Panc1 (cell line): ENCODE data around the gene COL6A3. TPM values are rescaled to one million over a fixed set of nuclear protein-coding genes. Genes with fewer than 3 reads are reported as not detected.

Experiments
- ATAC-seq: fragments of 200-7000 bp; cut with Tn5 transposase; 2 replicates; pipeline ENCODE4 v1.9.1; 2020; ENCODE audit warnings: mild to moderate bottlenecking, moderate library complexity
- BruUV-seq: library from RNA; stranded (reverse); fragments of 400-500 nt; replicated peaks from 2 replicates; lab custom pipeline; 2021; lab: Mats Ljungman, UMichigan
- CTCF ChIA-PET: fragments of 300-600 bp; sonication (Branson Sonifier 250); formaldehyde crosslinking; loops from one replicate; lab custom pipeline; 2022; ENCODE audit warnings: antibody characterized with exemption; lab: Charles Lee
- POLR2A ChIA-PET: fragments of 300-600 bp; sonication (Branson Sonifier 250); formaldehyde crosslinking; loops from one replicate; lab custom pipeline; 2022; ENCODE audit warnings: antibody characterized with exemption; lab: Charles Lee
- DNase-seq: peaks from one replicate; pipeline ENCODE4 v3.0.0-alpha.2; 2010; ENCODE audit warnings: low read depth, low spot score
- H3K27ac ChIP-seq: 2 replicates; pipeline ENCODE4 v1.5.1; 2011; ENCODE audit warnings: mild to moderate bottlenecking, low read length, inconsistent platforms
- H3K27me3 ChIP-seq: fragments of 200-500 bp; sonication (Bioruptor generic); 2 replicates; pipeline ENCODE4 v1.6.0; 2014; ENCODE audit warnings: low read length, inconsistent platforms; ENCODE audit not compliant: control insufficient read depth, insufficient read depth
- H3K36me3 ChIP-seq: fragments of 200-500 bp; sonication (Bioruptor generic); 2 replicates; pipeline ENCODE4 v1.5.1; 2014; ENCODE audit warnings: inconsistent platforms, mild to moderate bottlenecking, low read length, moderate library complexity; ENCODE audit not compliant: control insufficient read depth, insufficient read depth
- H3K4me1 ChIP-seq: 2 replicates; pipeline ENCODE4 v1.5.1; 2011; ENCODE audit warnings: inconsistent platforms, mild to moderate bottlenecking, low read length, moderate library complexity; ENCODE audit not compliant: control insufficient read depth, insufficient read depth
- H3K4me3 ChIP-seq, 2 experiments: 2 replicates each; pipeline ENCODE4 v1.5.1; 2011 to 2012; ENCODE audit warnings: low read depth in 2 of 2, low read length in 2 of 2, mild to moderate bottlenecking in 2 of 2, inconsistent platforms in 1 of 2, moderate library complexity in 1 of 2
- H3K9me3 ChIP-seq: fragments of 200-500 bp; sonication (Bioruptor generic); 2 replicates; pipeline ENCODE4 v1.5.1; 2014; ENCODE audit warnings: low read depth, mild to moderate bottlenecking, inconsistent platforms, low read length, moderate library complexity; ENCODE audit not compliant: control insufficient read depth, insufficient read depth
- POLR2AphosphoS5 ChIP-seq: IDR thresholded peaks from 2 replicates; pipeline ENCODE4 v1.6.1; 2012; ENCODE audit warnings: mild to moderate bottlenecking, low read depth, low read length, moderate library complexity
- SIN3A ChIP-seq: IDR thresholded peaks from 2 replicates; pipeline ENCODE4 v1.6.1; 2012; ENCODE audit warnings: low read depth, mild to moderate bottlenecking, low read length, moderate library complexity, borderline replicate concordance; ENCODE audit not compliant: insufficient read depth
- TCF7L2 ChIP-seq: IDR thresholded peaks from 2 replicates; pipeline ENCODE4 v1.6.1; 2011; ENCODE audit warnings: mild to moderate bottlenecking, low read depth, low read length, inconsistent platforms
- in situ Hi-C: cut with HindIII; loops from 2 replicates; pipeline ENCODE4 v1.10.0; 2016; ENCODE audit warnings: low sequenced_read_pairs, low pct_unique_long_range_greater_than_20kb
- intact Hi-C: fragments of 100-400 bp; cut with micrococcal nuclease; formaldehyde crosslinking; loops from one replicate; pipeline ENCODE4 v1.10.0; 2022; ENCODE audit not compliant: unreplicated experiment
- total RNA-seq: library from RNA; stranded (reverse); gene quantifications from one replicate; pipeline ENCODE4 v1.2.1, GENCODE V29; 2021; ENCODE audit not compliant: unreplicated experiment
- TF ChIP-seq, protein P1 (sequence below): fragments of 450-650 bp; IDR thresholded peaks from 2 replicates; pipeline ENCODE4 v1.5.1; 2017; ENCODE audit warnings: mild to moderate bottlenecking
- TF ChIP-seq, protein P2 (sequence below), 2 experiments: IDR thresholded peaks; 2 replicates each; pipeline ENCODE4 v1.6.1; 2011 to 2012; ENCODE audit warnings: low read depth in 2 of 2, control low read depth in 1 of 2, low read length in 1 of 2, mild to moderate bottlenecking in 1 of 2, moderate library complexity in 1 of 2; ENCODE audit not compliant: insufficient read depth in 1 of 2

Gene COL6A3
- total RNA-seq, 1 experiment from 2014 or later: 0.69 TPM

DNA sequence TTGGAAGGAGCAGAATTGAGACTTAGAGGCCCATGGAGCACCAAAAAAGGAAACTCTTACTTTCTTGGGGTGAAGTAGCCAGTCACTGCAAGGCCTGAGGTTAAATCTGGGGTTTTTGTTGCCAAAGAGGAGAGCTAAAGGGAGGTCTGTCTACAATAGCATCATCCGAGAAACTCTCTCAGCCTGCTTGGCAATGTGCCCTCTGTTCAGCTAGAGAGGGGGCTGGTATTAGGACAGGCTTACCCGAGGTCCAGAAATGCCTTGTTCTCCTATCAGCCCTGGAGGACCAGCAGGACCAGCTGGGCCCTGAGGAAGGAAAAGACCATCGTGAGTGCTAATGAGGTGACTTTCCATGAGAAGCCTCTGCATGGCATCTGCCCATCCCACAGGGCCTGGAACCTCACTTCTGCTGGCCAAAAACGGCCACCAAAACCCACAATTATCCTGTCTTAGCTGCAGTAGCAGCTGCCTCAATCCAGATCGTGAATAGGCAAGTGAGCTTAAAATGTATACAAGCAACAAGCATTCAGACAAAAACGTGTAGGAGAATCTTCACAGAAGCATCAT lies 61.6 kb downstream of the COL6A3 start:
- DNase-seq (no peak), ATAC-seq (no peak)
- no peaks in the 10 kb centered on the region for H3K9me3 ChIP-seq
- CTCF ChIA-PET: no interaction called here
- POLR2A ChIA-PET: no interaction called here
- H3K4me1 ChIP-seq: no peaks in the 10 kb centered on the region
- no peak overlapping the region for H3K4me3 ChIP-seq
- H3K27me3 ChIP-seq: no peaks in the 10 kb centered on the region
- no peaks in the 10 kb centered on the region for H3K36me3 ChIP-seq
- in situ Hi-C loops: no loop called here
- no peak for TF ChIP-seq POLR2AphosphoS5
- TF ChIP-seq, protein P1, sequence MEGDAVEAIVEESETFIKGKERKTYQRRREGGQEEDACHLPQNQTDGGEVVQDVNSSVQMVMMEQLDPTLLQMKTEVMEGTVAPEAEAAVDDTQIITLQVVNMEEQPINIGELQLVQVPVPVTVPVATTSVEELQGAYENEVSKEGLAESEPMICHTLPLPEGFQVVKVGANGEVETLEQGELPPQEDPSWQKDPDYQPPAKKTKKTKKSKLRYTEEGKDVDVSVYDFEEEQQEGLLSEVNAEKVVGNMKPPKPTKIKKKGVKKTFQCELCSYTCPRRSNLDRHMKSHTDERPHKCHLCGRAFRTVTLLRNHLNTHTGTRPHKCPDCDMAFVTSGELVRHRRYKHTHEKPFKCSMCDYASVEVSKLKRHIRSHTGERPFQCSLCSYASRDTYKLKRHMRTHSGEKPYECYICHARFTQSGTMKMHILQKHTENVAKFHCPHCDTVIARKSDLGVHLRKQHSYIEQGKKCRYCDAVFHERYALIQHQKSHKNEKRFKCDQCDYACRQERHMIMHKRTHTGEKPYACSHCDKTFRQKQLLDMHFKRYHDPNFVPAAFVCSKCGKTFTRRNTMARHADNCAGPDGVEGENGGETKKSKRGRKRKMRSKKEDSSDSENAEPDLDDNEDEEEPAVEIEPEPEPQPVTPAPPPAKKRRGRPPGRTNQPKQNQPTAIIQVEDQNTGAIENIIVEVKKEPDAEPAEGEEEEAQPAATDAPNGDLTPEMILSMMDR: no peak
- no peak for TF ChIP-seq TCF7L2
- TF ChIP-seq, protein P2, sequence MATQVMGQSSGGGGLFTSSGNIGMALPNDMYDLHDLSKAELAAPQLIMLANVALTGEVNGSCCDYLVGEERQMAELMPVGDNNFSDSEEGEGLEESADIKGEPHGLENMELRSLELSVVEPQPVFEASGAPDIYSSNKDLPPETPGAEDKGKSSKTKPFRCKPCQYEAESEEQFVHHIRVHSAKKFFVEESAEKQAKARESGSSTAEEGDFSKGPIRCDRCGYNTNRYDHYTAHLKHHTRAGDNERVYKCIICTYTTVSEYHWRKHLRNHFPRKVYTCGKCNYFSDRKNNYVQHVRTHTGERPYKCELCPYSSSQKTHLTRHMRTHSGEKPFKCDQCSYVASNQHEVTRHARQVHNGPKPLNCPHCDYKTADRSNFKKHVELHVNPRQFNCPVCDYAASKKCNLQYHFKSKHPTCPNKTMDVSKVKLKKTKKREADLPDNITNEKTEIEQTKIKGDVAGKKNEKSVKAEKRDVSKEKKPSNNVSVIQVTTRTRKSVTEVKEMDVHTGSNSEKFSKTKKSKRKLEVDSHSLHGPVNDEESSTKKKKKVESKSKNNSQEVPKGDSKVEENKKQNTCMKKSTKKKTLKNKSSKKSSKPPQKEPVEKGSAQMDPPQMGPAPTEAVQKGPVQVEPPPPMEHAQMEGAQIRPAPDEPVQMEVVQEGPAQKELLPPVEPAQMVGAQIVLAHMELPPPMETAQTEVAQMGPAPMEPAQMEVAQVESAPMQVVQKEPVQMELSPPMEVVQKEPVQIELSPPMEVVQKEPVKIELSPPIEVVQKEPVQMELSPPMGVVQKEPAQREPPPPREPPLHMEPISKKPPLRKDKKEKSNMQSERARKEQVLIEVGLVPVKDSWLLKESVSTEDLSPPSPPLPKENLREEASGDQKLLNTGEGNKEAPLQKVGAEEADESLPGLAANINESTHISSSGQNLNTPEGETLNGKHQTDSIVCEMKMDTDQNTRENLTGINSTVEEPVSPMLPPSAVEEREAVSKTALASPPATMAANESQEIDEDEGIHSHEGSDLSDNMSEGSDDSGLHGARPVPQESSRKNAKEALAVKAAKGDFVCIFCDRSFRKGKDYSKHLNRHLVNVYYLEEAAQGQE (IDR thresholded peaks at IDR 0.05; ENCODE audit: insufficient read depth in 1 of 2, low read depth in 2 of 2, low read length in 1 of 2): no peak
- TF ChIP-seq SIN3A: no peak
- no TSS peak for BruUV-seq
- no peak overlapping the region for H3K27ac ChIP-seq
- intact Hi-C loops: no loop called here

DNA sequence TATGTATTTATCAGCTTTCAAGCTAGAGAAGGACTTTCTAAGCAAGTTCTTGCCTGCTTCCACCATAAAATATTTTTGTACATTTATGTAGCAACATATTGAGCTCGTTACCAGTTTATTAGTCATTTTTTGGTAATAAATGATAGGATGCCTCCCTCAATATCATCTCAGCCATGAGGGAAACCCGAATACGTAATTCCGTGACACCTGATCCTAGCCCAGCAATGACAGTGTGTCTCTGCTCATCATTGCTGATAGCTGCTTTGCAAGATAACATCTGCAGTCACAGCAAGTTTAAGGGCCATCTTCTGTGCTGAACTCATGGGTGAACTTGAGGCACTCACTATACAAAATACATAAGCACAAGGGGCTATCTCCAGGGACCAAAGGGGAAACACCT lies 62.2 kb downstream of the COL6A3 start:
- no TSS peak for BruUV-seq
- H3K9me3 ChIP-seq: no peaks in the 10 kb centered on the region
- no peak overlapping the region for H3K4me3 ChIP-seq
- CTCF ChIA-PET: no interaction called here
- no peak for ATAC-seq
- no peak for DNase-seq
- H3K27ac ChIP-seq: no peak overlapping the region
- no peaks in the 10 kb centered on the region for H3K4me1 ChIP-seq
- POLR2A ChIA-PET: no interaction called here
- TF ChIP-seq, protein P2 (IDR thresholded peaks at IDR 0.05; ENCODE audit: insufficient read depth in 1 of 2, low read depth in 2 of 2, low read length in 1 of 2): no peak
- no peak for TF ChIP-seq POLR2AphosphoS5
- no peak for TF ChIP-seq TCF7L2
- no peak for TF ChIP-seq SIN3A
- TF ChIP-seq, protein P1: no peak
- H3K27me3 ChIP-seq: no peaks in the 10 kb centered on the region
- no peaks in the 10 kb centered on the region for H3K36me3 ChIP-seq
- in situ Hi-C loops: no loop called here
- intact Hi-C loops: no loop called here
